HK-2 (cell line): Measurements from ENCODE around the gene PRSS2.

Source experiments
- DNase-seq: peaks from one replicate; pipeline ENCODE4 v3.0.0-alpha.2; 2018; ENCODE audit not compliant: unreplicated experiment

The PRSS2 gene

GRCh38 chr7:142801601-142802295 is 31.0 kb downstream of the PRSS2 start:
- DNase-seq, result no peak

- DNase-seq, result no peak
These were observed 31.5 kb downstream of the PRSS2 start for GRCh38 chr7:142802301-142802700.

- no peak for DNase-seq
These were observed 33.1 kb downstream of the PRSS2 start for GRCh38 chr7:142803901-142804300.

- DNase-seq, result no peak
These were observed 34.0 kb downstream of the PRSS2 start for GRCh38 chr7:142804728-142805207.

- no peak for DNase-seq
These were observed 34.7 kb downstream of the PRSS2 start for GRCh38 chr7:142805350-142806021.

- no peak for DNase-seq
These were observed 35.2 kb downstream of the PRSS2 start for GRCh38 chr7:142806022-142806356.

GRCh38 chr7:142806957-142807356 is 36.2 kb downstream of the PRSS2 start:
- no peak for DNase-seq

- DNase-seq, result no peak
These were observed 37.2 kb downstream of the PRSS2 start for GRCh38 chr7:142807855-142808460.

- DNase-seq, result no peak
These were observed 37.7 kb downstream of the PRSS2 start for GRCh38 chr7:142808461-142808801.

GRCh38 chr7:142808802-142809583 is 38.2 kb downstream of the PRSS2 start:
- no peak for DNase-seq

- DNase-seq, result no peak
These were observed 38.9 kb downstream of the PRSS2 start for GRCh38 chr7:142809671-142810070.

- DNase-seq, result peak; percentile 4
These were observed 40.5 kb downstream of the PRSS2 start for GRCh38 chr7:142811154-142811737.

- no peak for DNase-seq
These were observed 41.9 kb downstream of the PRSS2 start for GRCh38 chr7:142812437-142813215.

- DNase-seq, result no peak
These were observed 42.5 kb downstream of the PRSS2 start for GRCh38 chr7:142813226-142813625.

- DNase-seq, result no peak
These were observed 42.9 kb downstream of the PRSS2 start for GRCh38 chr7:142813699-142814098.

- no peak for DNase-seq
These were observed 43.7 kb downstream of the PRSS2 start for GRCh38 chr7:142814451-142814850.

GRCh38 chr7:142815134-142815533 is 44.4 kb downstream of the PRSS2 start:
- no peak for DNase-seq

GRCh38 chr7:142817506-142817905 is 46.7 kb downstream of the PRSS2 start:
- DNase-seq, result no peak

- no peak for DNase-seq
These were observed 48.8 kb downstream of the PRSS2 start for GRCh38 chr7:142819530-142819929.

- DNase-seq, result no peak
These were observed 51.9 kb downstream of the PRSS2 start for GRCh38 chr7:142822714-142823113.
